Mucosa of stomach (tissue), 1 donor: ENCODE data around the gene DPEP3.

ENCODE experiments used
- H3K27me3 ChIP-seq: one replicate; pipeline ENCODE4 v1.7.0; 2013; ENCODE audit warnings: mild to moderate bottlenecking, low read length; ENCODE audit not compliant: control insufficient read depth, insufficient read depth
- H3K36me3 ChIP-seq: one replicate; pipeline ENCODE4 v1.7.0; 2013; ENCODE audit warnings: low read length; ENCODE audit not compliant: control insufficient read depth, insufficient read depth
- H3K4me1 ChIP-seq: one replicate; pipeline ENCODE4 v1.7.0; 2013; ENCODE audit warnings: mild to moderate bottlenecking, low read length; ENCODE audit not compliant: control insufficient read depth, insufficient read depth
- H3K4me3 ChIP-seq: one replicate; pipeline ENCODE4 v1.7.0; 2013; ENCODE audit warnings: low read length
- H3K9ac ChIP-seq: one replicate; pipeline ENCODE4 v1.7.0; 2013; ENCODE audit warnings: mild to moderate bottlenecking, low read length, moderate library complexity
- H3K9me3 ChIP-seq: one replicate; pipeline ENCODE4 v1.7.0; 2013; ENCODE audit warnings: mild to moderate bottlenecking, low read length, moderate library complexity; ENCODE audit not compliant: control insufficient read depth
- donor health status: Pancreatic carcinoma.

The DPEP3 gene

DNA sequence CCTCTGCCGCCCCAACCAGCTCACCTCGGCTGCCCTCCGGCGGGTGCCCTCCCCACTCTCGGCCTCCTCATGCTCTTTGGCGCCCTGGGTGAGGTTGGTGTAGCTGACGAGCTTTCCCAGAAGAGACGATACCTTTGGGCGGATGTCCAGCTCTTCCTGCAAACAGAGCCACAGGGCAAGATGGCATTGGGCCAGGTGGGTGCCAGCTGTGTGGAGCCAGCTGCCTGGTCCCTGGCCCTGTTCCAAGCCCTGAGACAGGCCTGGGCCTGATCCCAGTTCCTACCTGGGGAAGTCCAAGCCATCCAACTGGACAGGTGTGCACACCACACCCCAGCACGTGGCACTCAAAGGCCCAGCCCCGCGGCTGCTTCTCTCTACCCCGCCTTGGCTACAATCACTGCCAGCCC, 18.7 kb downstream of the DPEP3 start:
- Histone ChIP-seq H3K9ac (no peak overlapping the region), H3K4me1 (peaks cover 33% of the 10 kb centered on the region), H3K36me3 (no peaks in the 10 kb centered on the region)

GRCh38 chr16:67959536-67960329, 20.6 kb downstream of the DPEP3 start:
- no peak overlapping the region for H3K9ac ChIP-seq
- H3K36me3 ChIP-seq: no peaks in the 10 kb centered on the region

More for the DNA sequence above, 18.7 kb downstream of the DPEP3 start:
- H3K27me3 ChIP-seq: no peaks in the 10 kb centered on the region
- no peaks in the 10 kb centered on the region for H3K9me3 ChIP-seq
- no peak overlapping the region for H3K4me3 ChIP-seq

GRCh38 chr16:67957622-67958021, 22.7 kb downstream of the DPEP3 start:
- no peak overlapping the region for H3K9ac ChIP-seq
- H3K4me3 ChIP-seq: no peak overlapping the region
- no peaks in the 10 kb centered on the region for H3K27me3 ChIP-seq
- no peaks in the 10 kb centered on the region for H3K36me3 ChIP-seq
- H3K4me1 ChIP-seq: peaks cover 17% of the 10 kb centered on the region
- no peaks in the 10 kb centered on the region for H3K9me3 ChIP-seq

More at GRCh38 chr16:67959536-67960329, 20.6 kb downstream of the DPEP3 start:
- Histone ChIP-seq H3K9me3 (no peaks in the 10 kb centered on the region), H3K4me1 (peaks cover 23% of the 10 kb centered on the region), H3K4me3 (no peak overlapping the region), H3K27me3 (no peaks in the 10 kb centered on the region)

DNA sequence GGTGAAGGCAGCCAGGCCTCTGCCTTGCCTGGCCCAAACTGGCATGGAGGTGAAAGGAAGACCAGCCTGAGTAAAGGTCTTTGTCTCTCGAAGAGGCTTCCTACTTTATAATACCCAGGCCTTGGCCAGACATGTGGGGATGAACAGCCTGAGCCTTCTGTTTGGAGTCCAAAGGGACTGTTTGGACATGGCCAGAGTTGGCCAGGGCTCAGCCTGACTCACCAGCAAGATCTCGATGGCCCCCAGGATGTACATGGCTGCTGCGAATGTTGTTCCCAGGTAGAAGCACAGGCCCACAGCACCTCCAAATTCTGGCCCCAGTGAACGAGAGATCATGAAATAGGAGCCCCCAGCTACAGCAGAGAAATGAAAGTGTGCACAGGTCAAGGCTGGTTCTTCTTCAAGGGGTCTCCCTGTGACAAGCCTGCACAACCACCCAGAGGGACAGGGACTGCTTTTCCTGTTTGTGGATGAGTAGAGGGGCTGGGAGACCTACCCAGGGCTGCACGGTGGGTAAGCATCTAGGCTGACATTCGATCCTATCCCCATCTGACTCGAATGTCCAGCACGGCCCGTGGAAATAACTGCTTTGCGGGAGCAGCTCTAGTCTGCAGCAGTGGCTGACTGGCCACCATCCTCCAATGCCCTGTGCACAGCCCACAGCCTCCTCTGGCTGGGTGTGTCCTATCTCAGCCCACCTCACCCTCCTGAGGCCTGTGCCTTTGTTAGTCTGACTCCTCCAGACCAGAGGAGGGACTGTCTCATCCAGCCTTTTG, 25.7 kb downstream of the DPEP3 start:
- Histone ChIP-seq H3K9ac (no peak overlapping the region), H3K9me3 (no peaks in the 10 kb centered on the region), H3K4me1 (no peaks in the 10 kb centered on the region), H3K36me3 (no peaks in the 10 kb centered on the region), H3K4me3 (no peak overlapping the region), H3K27me3 (no peaks in the 10 kb centered on the region)

DNA sequence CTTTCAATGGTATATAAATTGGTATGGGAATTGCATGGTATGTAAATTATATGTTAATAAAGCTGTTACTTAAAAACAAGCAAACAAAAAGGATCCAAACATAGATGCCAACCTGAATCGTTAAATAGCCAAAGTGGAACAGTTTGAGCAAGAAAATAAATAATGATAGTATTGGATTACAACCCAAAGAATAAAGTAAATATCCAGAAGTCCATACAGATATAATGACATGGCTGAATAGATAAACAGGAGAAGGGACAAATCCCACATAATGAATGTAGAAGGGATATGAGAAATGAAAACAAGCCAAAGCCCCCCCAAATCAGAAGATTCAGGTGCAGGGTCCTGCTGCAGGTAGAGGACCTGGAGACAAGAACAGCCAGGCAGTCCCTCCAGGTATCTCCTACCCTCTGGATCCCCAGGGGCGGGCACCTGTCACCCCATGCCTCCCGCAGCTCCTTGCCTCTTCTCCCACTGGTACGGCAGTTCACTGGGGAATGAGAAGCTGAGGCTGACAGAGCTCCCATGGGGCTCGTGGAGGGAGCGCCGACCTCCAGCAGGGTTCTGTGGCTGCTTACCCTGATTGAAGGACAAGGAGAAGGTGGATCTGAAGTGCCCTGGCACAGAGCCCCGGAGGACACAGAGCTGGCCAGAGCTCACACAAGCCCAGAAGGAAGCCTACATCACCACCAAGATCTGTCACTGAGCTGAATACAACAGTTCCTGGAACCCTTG, 26.5 kb downstream of the DPEP3 start:
- Histone ChIP-seq H3K9me3 (no peaks in the 10 kb centered on the region), H3K4me1 (no peaks in the 10 kb centered on the region), H3K27me3 (no peaks in the 10 kb centered on the region), H3K4me3 (no peak overlapping the region), H3K36me3 (no peaks in the 10 kb centered on the region), H3K9ac (no peak overlapping the region)

DNA sequence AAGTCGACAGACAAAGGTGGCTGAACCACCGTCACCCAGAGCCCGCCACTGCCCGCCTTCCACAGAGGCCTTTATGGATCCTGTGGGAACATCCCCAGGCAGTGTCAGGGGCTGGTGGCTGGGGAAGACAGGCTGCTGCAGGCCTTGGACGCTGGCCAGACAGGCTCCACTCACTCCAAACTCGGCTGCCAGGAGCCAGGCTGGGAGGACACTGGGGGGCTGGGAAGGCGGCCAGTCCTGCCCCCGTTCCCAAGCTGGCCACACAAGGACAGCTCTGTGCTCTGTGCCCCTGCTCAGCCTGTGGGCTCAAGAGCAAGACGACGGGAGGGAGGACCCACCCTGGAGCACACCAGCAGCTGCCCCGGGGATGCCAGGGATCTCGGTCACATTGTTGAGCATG, 28.8 kb downstream of the DPEP3 start:
- Histone ChIP-seq H3K9ac (no peak overlapping the region), H3K9me3 (no peaks in the 10 kb centered on the region), H3K4me3 (no peak overlapping the region), H3K27me3 (no peaks in the 10 kb centered on the region), H3K4me1 (no peaks in the 10 kb centered on the region), H3K36me3 (no peaks in the 10 kb centered on the region)

- H3K9me3 ChIP-seq: no peaks in the 10 kb centered on the region
- no peaks in the 10 kb centered on the region for H3K36me3 ChIP-seq
- H3K9ac ChIP-seq: no peak overlapping the region
- no peaks in the 10 kb centered on the region for H3K4me1 ChIP-seq
- no peak overlapping the region for H3K4me3 ChIP-seq
- no peaks in the 10 kb centered on the region for H3K27me3 ChIP-seq
Measured at GRCh38 chr16:67950335-67950843, 29.9 kb downstream of the DPEP3 start.

GRCh38 chr16:67949645-67950044, 30.7 kb downstream of the DPEP3 start:
- H3K4me1 ChIP-seq: no peaks in the 10 kb centered on the region
- H3K27me3 ChIP-seq: no peaks in the 10 kb centered on the region
- H3K9ac ChIP-seq: no peak overlapping the region
- H3K36me3 ChIP-seq: no peaks in the 10 kb centered on the region
- no peaks in the 10 kb centered on the region for H3K9me3 ChIP-seq
- no peak overlapping the region for H3K4me3 ChIP-seq

DNA sequence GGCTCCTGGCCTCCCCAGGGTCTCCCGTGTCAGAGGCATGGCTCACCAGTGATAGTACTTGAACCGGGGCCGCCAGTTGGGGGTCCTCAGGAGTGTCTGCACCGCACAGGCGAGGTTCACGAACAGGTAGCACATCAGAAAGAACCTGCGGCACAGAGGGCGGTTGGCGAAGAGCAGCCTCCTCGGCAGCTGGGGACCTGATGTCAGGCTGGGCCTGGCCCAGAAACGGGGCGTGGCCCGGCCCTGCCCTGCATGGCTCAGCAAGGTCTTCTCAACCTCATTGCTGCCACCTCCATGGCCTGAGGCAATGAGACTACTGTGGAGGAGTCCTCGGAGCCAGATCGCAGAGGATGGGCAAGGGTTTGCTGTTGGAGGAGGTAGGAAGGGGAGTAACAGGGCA, 32.3 kb downstream of the DPEP3 start:
- peaks cover 9% of the 10 kb centered on the region for H3K4me1 ChIP-seq
- H3K4me3 ChIP-seq: no peak overlapping the region
- H3K36me3 ChIP-seq: no peaks in the 10 kb centered on the region
- no peaks in the 10 kb centered on the region for H3K9me3 ChIP-seq
- H3K27me3 ChIP-seq: no peaks in the 10 kb centered on the region
- H3K9ac ChIP-seq: no peak overlapping the region

DNA sequence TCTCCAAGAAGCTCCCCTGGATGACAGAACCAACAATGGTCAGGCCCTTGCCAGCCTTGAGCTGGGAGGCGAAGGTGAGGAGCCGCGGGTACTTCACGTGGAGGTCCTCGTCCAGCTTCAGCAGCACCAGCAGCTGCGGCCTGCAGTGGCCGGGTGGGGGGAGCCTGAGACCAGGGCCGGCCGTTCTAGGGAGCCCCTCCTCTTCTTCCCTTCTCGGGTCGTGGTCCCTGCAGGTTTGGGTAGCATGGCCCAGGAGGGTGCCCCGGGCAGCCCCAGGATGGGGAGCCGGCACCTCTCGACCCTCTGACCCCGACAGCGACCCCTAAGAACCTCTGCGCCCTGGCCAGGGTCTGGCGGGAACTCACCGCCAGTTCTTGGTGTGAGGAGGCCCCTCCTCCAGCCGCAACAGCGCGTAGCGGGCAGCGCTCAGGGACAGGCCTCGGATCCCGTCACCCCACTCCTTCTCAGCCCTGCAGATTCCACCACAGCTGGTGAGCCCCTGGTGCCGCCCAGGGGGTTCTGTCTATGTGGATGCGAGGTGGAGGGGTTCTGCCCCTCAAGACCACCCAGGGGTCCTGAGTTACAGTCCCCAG, 33.2 kb downstream of the DPEP3 start:
- H3K9me3 ChIP-seq: no peaks in the 10 kb centered on the region
- H3K27me3 ChIP-seq: no peaks in the 10 kb centered on the region
- peaks cover 9% of the 10 kb centered on the region for H3K4me1 ChIP-seq
- H3K4me3 ChIP-seq: no peak overlapping the region
- no peaks in the 10 kb centered on the region for H3K36me3 ChIP-seq
- H3K9ac ChIP-seq: no peak overlapping the region

GRCh38 chr16:67946128-67946569, 34.1 kb downstream of the DPEP3 start:
- Histone ChIP-seq H3K4me1 (peaks cover 9% of the 10 kb centered on the region), H3K27me3 (no peaks in the 10 kb centered on the region), H3K9ac (no peak overlapping the region), H3K9me3 (no peaks in the 10 kb centered on the region), H3K36me3 (no peaks in the 10 kb centered on the region), H3K4me3 (no peak overlapping the region)
